G401.6 (cell line): Measurements from ENCODE around the gene ABCB8.

ENCODE experiments used
- FAIRE-seq: peaks from 2 replicates; lab custom pipeline; 2012; peaks lifted over from hg19 to GRCh38; lab: Jason Lieb, UNC

ABCB8 gene

DNA sequence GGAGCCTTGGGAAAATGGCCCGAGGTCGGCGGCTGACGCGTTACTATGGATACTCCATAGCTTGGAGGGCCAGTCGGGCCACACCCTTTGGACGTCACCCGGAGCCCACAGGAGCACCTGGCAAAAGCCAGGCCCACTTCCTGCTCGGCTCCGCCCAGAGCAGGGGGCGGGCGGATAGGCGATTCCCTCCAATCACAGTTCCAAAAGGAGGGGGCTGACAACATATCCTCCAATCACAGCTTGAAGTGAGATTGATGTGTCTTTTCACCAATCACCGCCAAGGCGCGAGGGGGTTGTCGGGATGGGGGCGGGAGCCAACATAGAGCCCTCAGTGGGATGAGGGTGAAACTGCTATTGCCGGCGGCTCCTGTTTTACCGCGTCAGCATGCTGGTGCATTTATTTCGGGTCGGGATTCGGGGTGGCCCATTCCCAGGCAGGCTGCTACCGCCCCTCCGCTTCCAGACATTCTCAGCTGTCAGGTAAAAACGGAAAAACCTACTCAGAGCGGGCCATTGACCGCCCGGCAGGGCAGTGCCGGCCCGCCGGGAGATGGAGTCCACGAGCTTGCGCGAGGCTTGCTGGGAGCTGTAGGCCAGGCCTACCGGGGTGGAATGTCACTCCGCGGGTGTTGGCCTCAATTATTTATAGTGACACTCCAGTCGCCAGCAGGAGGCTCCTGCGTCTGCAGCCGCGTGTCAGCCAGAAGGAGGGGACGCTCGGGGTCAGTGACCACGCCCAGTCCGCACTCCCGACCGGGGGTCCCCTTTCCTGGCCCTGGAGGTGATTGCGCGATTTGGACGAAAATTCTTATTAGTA is at the start of gene ABCB8:
ABCB8 (plus strand) TSS at position 320 of the 817 bp plus-strand sequence; CDS start at position 386, 66 bp downstream.
- FAIRE-seq = peak; percentile 98

GRCh38 chr7:150979713-150980390 is 48.4 kb upstream of the ABCB8 start:
- no peak for FAIRE-seq

GRCh38 chr7:150980663-150981062 is 47.6 kb upstream of the ABCB8 start:
- no peak for FAIRE-seq

GRCh38 chr7:150981644-150982043 is 46.6 kb upstream of the ABCB8 start:
- FAIRE-seq = no peak

DNA sequence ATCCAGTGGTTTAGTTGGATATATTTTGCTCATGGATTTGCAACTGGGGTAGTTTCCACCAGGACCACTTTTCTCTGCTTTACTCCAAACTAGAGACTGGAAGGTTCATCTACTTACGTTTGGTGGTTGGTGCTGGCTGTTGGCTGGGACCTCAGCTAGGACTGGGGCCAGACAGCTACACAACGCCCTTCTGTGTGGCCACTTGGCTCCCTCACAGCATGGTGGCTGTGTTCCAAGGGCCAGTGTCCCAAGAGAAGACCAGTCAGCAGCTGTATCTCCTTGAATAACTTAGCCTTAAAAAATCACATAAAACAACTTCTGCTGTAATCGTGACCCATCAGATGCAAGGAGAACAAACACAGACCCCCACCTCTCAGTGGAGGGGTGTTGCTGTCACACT is 45.9 kb upstream of the ABCB8 start:
- no peak for FAIRE-seq

DNA sequence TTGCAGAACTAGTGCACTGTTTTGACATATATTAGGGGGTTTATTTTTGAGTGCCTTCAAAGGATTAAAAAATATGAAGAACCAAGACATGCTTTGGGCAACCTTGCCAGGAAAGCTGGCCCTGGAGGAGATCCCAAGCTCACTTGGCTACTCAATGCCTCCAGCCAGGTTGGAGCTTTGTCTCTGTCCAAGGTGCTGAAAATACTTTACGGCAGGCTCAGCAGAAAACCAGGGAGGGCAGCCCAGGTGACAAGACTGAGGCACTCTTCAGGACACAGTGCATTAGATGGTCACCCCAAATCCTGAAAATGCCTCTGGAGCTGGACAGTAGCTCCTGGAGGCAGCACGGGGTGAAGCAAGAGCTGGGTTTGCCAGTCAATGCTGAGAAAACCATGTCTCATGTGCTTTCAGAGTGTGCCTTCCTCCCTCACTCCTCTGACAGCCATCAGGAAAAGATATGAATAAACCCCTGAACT is 44.3 kb upstream of the ABCB8 start:
- no peak for FAIRE-seq

DNA sequence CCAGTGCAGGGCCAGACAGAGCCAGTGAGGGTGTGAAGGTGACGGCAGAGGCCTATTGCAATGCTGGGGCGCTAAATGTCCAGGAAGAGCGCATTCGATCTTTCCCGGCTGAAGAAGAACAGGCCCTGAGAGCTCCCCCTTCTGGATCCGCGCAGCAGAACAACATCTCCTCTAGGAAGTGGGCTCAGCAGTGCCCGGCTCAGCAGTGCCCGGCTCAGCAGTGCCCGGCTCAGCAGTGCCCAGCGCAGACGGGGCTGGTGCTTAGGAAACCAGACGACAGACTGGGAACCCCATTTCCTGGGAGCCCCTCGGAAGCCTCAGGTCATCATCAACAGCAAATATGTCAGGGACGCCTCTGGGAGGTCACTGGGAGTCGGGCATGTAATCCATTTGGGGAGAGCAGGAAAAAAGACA is 42.1 kb upstream of the ABCB8 start:
- FAIRE-seq = no peak

DNA sequence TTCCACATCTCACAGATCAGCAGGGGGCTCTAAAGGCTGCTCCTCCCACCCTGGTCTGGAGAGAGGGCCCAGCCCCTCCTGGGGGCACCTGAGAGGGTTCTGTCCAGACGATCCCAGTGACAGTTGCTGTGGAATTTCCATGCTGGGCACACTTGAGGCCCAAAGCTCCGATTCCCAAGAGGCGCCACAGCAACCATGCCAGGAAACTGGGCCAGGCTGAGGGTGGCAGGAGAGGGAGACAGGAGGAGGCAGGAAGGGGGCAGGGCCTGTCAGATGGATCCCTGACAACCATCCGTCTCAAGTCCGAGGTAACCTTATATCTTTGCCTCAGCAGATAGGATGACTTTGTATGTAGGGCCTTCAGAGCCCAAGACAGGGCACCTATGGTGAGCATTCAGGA is 41.7 kb upstream of the ABCB8 start:
- no peak for FAIRE-seq

DNA sequence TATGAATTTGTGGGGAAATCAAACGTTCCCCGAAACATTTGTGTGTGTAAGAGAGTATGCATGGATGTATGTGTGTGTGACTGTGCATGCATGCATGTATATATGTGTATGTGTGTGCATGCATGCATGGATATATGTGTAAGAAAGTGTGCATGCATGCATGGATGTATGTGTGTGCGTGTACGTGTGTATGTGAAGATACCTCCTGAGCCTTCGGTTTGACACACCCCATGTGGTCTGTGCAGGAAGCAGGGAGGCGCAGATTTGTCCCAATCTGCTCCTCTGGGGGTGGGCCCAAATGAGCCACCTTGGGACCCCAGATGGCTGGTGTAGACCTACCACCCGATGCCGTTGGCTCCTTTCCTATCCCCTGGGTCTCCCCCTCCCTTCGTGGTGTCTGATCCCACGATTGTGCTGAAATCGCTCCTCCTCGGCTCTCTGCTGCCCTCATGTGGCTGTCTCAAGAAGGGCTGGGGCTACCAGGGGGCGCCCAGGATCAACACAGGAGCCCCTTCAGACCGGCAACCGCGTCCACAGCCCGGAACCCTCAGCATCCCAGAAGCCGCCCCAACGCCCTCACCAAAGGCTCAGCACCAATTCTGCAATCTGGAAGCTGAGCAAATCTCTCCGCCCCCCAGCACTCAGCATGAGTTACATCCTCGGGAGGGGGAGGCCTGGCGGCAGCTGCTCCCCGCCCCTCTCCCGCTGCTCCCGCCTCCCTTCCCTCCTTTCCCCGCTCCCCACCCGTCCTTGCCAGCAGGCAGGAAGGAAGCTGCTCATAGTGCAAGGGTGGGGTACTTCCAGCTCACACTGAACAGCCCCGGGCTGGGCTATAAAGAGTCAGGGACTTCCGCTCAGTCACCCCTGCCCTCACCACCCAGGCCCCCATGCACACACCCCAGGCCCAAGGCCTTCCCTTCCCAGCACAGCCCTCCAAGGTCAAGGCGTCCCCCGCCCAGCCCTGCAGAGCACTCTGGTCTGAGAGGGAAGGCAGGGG is 39.7 kb upstream of the ABCB8 start:
- no peak for FAIRE-seq

GRCh38 chr7:150989456-150989855 is 38.8 kb upstream of the ABCB8 start:
- no peak for FAIRE-seq

- FAIRE-seq = no peak
These were observed 37.6 kb upstream of the ABCB8 start, which contains the start of gene NOS3 for GRCh38 chr7:150990416-150991186. TSS of gene NOS3 (plus strand) at chr7:150991017. CDS start at chr7:150993804, 2,787 bp downstream.

DNA sequence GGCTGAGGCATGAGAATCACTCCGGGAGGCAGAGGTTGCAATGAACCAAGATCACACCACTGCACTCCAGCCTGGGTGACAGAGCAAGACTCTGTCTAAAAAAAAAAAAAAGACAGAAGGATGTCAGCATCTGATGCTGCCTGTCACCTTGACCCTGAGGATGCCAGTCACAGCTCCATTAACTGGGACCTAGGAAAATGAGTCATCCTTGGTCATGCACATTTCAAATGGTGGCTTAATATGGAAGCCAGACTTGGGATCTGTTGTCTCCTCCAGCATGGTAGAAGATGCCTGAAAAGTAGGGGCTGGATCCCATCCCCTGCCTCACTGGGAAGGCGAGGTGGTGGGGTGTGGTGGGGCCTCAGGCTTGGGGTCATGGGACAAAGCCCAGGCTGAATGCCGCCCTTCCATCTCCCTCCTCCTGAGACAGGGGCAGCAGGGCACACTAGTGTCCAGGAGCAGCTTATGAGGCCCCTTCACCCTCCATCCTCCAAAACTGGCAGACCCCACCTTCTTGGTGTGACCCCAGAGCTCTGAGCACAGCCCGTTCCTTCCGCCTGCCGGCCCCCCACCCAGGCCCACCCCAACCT is 36.1 kb upstream of the ABCB8 start:
- no peak for FAIRE-seq

DNA sequence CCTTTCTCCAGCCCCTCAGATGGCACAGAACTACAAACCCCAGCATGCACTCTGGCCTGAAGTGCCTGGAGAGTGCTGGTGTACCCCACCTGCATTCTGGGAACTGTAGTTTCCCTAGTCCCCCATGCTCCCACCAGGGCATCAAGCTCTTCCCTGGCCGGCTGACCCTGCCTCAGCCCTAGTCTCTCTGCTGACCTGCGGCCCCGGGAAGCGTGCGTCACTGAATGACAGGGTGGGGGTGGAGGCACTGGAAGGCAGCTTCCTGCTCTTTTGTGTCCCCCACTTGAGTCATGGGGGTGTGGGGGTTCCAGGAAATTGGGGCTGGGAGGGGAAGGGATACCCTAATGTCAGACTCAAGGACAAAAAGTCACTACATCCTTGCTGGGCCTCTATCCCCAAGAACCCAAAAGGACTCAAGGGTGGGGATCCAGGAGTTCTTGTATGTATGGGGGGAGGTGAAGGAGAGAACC is 35.4 kb upstream of the ABCB8 start:
- no peak for FAIRE-seq

GRCh38 chr7:150993511-150993910 is 34.7 kb upstream of the ABCB8 start:
- FAIRE-seq = no peak

DNA sequence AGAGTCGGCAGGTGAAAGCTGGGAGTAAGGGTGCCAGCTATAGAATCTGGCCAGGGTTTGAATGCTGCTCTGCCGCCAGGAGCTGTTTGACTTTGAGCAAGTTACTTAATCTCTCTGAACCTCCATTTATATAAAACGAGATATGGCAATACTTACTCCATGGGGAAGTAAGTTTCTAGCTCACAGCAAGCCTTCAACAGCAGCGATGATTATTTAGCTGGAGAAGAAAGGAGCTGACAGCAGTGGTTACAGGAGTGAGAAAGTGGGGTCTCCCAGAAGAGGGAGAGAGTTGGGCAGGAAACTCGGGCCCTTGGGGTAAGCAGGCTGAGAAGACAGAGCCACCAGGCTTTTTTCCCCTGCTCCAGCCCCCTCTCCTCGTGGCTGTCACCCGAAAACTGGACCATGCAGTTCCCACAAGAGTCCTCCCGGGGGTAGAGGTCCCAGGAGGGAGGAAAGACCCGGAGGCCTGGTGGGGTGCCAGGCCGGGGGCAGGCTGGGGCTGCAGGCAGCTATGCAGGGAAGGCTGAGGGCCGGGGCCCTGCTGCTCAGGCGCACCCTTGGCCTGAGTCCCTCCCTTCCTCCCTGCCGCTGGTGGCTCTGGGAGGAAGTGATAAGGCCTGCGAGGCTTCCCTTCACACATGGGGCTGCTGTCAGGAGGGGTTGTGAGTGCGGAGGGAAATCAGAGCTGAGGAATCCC is 34.0 kb upstream of the ABCB8 start:
- FAIRE-seq = no peak

DNA sequence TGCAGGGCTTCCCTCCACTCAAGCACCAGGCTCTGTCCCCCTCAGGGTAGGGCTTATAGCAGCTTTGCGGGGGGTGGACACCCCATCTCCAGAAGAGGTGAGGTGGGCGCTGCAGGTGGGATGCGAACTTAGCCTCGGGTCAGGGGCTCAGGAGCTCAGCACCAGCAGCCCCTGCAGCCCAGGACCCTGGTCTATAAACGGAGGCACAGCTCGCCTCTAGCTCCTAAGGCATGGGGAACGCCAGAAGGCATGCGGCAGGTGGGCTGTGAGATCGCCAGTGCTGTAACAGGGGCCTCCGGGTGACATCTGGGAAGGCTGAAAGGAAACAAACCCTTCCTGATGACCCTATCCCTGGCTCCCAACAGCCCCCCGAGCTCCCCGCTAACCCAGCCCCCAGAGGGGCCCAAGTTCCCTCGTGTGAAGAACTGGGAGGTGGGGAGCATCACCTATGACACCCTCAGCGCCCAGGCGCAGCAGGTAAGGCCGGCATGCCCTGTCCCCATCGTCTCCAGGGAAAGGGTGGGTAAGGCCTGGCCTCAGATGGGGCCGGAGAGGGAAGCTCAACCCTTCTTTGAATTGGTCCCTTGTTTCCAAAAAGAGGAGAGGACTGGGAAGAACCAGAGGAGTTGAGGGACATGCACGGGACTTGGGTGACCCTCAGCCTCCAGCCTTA is 33.3 kb upstream of the ABCB8 start:
- FAIRE-seq = no peak

GRCh38 chr7:150996376-150997074 is 31.7 kb upstream of the ABCB8 start:
- no peak for FAIRE-seq

DNA sequence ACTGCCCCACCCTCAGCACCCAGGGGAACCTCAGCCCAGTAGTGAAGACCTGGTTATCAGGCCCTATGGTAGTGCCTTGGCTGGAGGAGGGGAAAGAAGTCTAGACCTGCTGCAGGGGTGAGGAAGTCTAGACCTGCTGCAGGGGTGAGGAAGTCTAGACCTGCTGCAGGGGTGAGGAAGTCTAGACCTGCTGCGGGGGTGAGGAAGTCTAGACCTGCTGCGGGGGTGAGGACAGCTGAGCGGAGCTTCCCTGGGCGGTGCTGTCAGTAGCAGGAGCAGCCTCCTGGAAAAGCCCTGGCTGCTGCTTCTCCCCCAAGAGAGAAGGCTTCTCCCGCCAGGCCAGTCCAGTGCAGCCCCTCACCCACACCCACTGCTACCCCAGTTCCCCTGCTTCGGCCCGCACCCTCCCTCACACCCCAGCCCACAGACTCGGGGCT is 31.2 kb upstream of the ABCB8 start:
- no peak for FAIRE-seq

DNA sequence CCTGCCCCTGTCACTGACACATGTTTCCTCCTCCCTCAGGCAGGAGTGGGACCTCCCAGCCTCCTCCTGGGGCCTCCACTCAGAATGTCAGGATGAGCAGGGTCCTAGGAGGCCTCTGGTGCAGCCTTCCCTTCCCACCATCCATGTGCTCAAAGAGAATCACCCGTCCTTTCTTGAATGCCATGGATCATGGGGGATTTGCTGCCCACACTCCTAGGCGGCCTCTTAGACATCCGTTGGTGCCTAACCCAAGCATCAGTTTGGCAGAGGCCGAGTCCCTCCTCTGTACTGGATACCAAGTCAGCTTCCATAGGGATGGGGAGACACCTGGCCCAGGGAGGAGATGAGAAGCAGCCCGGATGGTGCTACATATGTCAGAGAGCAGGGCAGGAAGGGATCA is 30.4 kb upstream of the ABCB8 start:
- FAIRE-seq = no peak
